ENCODE data around the gene APPL2.

APPL2 gene

DNA sequence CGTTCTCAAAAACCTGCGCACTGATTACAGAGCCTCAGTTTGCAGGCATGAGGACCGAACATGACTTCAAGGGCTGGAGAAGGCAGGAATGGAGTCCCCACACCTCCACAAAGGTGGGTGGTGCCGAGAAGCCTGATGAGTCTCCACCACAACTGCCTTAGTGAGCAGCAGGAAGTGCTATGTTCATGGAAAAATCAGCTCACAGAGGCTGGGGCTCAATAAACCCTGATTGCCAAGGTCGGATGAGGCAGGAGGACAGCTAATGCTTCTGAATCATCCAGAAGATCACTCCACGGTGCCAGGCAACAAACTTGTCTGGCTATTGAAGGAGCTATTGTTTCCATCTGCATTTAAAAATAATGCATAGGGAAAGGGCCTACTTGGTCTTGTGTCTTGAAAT, 31.1 kb downstream of the APPL2 start:
- peak; percentile 64 for ATAC-seq
- TF ChIP-seq BACH2 (CRISPR knock-in tag; IDR thresholded peaks at IDR 0.05; ENCODE audit: borderline replicate concordance) (no peak), ZFP30 (CRISPR knock-in tag; IDR thresholded peaks at IDR 0.05) (no peak), ZFP3 (CRISPR knock-in tag; IDR thresholded peaks at IDR 0.05) (no peak), TCF4 (CRISPR knock-in tag; IDR thresholded peaks at IDR 0.05; ENCODE audit: borderline replicate concordance) (no peak), CSRNP3 (CRISPR knock-in tag; IDR thresholded peaks at IDR 0.05) (no peak), RARB (CRISPR knock-in tag; IDR thresholded peaks at IDR 0.05) (no peak)
- TF ChIP-seq, protein P1, sequence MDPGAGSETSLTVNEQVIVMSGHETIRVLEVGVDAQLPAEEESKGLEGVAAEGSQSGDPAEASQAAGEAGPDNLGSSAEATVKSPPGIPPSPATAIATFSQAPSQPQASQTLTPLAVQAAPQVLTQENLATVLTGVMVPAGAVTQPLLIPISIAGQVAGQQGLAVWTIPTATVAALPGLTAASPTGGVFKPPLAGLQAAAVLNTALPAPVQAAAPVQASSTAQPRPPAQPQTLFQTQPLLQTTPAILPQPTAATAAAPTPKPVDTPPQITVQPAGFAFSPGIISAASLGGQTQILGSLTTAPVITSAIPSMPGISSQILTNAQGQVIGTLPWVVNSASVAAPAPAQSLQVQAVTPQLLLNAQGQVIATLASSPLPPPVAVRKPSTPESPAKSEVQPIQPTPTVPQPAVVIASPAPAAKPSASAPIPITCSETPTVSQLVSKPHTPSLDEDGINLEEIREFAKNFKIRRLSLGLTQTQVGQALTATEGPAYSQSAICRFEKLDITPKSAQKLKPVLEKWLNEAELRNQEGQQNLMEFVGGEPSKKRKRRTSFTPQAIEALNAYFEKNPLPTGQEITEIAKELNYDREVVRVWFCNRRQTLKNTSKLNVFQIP (CRISPR knock-in tag; IDR thresholded peaks at IDR 0.05; ENCODE audit: borderline replicate concordance, low read depth), result no peak
- TF ChIP-seq, protein P2, sequence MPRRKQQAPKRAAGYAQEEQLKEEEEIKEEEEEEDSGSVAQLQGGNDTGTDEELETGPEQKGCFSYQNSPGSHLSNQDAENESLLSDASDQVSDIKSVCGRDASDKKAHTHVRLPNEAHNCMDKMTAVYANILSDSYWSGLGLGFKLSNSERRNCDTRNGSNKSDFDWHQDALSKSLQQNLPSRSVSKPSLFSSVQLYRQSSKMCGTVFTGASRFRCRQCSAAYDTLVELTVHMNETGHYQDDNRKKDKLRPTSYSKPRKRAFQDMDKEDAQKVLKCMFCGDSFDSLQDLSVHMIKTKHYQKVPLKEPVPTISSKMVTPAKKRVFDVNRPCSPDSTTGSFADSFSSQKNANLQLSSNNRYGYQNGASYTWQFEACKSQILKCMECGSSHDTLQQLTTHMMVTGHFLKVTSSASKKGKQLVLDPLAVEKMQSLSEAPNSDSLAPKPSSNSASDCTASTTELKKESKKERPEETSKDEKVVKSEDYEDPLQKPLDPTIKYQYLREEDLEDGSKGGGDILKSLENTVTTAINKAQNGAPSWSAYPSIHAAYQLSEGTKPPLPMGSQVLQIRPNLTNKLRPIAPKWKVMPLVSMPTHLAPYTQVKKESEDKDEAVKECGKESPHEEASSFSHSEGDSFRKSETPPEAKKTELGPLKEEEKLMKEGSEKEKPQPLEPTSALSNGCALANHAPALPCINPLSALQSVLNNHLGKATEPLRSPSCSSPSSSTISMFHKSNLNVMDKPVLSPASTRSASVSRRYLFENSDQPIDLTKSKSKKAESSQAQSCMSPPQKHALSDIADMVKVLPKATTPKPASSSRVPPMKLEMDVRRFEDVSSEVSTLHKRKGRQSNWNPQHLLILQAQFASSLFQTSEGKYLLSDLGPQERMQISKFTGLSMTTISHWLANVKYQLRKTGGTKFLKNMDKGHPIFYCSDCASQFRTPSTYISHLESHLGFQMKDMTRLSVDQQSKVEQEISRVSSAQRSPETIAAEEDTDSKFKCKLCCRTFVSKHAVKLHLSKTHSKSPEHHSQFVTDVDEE (CRISPR knock-in tag; IDR thresholded peaks at IDR 0.05), result no peak
- TF ChIP-seq, protein P3, sequence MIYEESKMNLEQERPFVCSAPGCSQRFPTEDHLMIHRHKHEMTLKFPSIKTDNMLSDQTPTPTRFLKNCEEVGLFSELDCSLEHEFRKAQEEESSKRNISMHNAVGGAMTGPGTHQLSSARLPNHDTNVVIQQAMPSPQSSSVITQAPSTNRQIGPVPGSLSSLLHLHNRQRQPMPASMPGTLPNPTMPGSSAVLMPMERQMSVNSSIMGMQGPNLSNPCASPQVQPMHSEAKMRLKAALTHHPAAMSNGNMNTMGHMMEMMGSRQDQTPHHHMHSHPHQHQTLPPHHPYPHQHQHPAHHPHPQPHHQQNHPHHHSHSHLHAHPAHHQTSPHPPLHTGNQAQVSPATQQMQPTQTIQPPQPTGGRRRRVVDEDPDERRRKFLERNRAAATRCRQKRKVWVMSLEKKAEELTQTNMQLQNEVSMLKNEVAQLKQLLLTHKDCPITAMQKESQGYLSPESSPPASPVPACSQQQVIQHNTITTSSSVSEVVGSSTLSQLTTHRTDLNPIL (CRISPR knock-in tag; IDR thresholded peaks at IDR 0.05; ENCODE audit: low read depth), result no peak

DNA sequence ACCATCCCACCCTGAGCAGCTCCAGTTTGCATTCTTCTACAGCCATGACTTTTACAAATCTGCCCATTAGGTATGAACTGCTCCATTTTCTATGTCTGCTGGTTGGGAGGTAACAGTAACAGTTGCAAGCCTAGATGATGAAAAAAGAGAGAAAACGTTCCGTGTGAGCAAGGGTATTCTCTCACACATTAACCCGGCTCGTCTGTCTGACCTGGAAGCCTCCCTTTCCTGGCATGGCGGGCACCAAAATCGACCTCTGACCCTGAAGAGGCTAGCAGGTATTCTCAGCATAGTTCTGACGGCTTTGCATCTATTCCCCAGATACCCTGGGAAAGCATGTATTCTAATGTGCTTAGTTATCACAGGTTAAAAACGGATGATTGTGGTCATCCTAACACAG, 31.8 kb downstream of the APPL2 start:
- no peak for ATAC-seq
- TF ChIP-seq ZNF565 (CRISPR knock-in tag; conservative IDR thresholded peaks at IDR 0.05; ENCODE audit: low read depth) (no peak), ZFP30 (CRISPR knock-in tag; IDR thresholded peaks at IDR 0.05) (no peak), PPARA (CRISPR knock-in tag; IDR thresholded peaks at IDR 0.05; ENCODE audit: borderline replicate concordance) (no peak), RARB (CRISPR knock-in tag; IDR thresholded peaks at IDR 0.05) (no peak), ISL1 (CRISPR knock-in tag; IDR thresholded peaks at IDR 0.05) (no peak)
- TF ChIP-seq, protein P1 (CRISPR knock-in tag; IDR thresholded peaks at IDR 0.05; ENCODE audit: borderline replicate concordance, low read depth), result no peak
- TF ChIP-seq, protein P3 (CRISPR knock-in tag; IDR thresholded peaks at IDR 0.05; ENCODE audit: low read depth), result no peak
- TF ChIP-seq, protein P2 (CRISPR knock-in tag; IDR thresholded peaks at IDR 0.05), result no peak

GRCh38 chr12:105202202-105202601, 33.8 kb downstream of the APPL2 start:
- TF ChIP-seq TOX (CRISPR knock-in tag; IDR thresholded peaks at IDR 0.05; ENCODE audit: borderline replicate concordance), result no peak
- TF ChIP-seq SNAI2 (CRISPR knock-in tag; IDR thresholded peaks at IDR 0.05), result no peak
- no peak for TF ChIP-seq OSR1 (CRISPR knock-in tag; IDR thresholded peaks at IDR 0.05)
- TF ChIP-seq ZFP30 (CRISPR knock-in tag; IDR thresholded peaks at IDR 0.05), result no peak
- no peak for TF ChIP-seq ZNF565 (CRISPR knock-in tag; conservative IDR thresholded peaks at IDR 0.05; ENCODE audit: low read depth)
- TF ChIP-seq ZC3H10 (CRISPR knock-in tag; IDR thresholded peaks at IDR 0.05), result no peak
- no peak for TF ChIP-seq GLIS3 (CRISPR knock-in tag; IDR thresholded peaks at IDR 0.05)
- TF ChIP-seq TCF4 (CRISPR knock-in tag; IDR thresholded peaks at IDR 0.05; ENCODE audit: borderline replicate concordance), result no peak
- TF ChIP-seq RARB (CRISPR knock-in tag; IDR thresholded peaks at IDR 0.05), result no peak
- no peak for ATAC-seq
